Mucosa of descending colon (tissue), 3 donors: ENCODE measurements around the gene SHLD1. TPM values are rescaled to one million over a fixed set of nuclear protein-coding genes. Genes with fewer than 3 reads are reported as not detected.

Source experiments
- ATAC-seq: fragments of 200-7000 bp; cut with Tn5 transposase; one replicate; pipeline ENCODE4 v1.9.1; 2020; ENCODE audit warnings: mild to moderate bottlenecking, moderate library complexity
- DNase-seq, 3 donors: peaks; one replicate each; pipeline ENCODE4 v3.0.0-alpha.2; 2020
- H3K36me3 ChIP-seq: fragments of 200-600 bp; one replicate; pipeline ENCODE4 v1.8.0; 2021; ENCODE audit warnings: low read depth, mild to moderate bottlenecking
- H3K4me1 ChIP-seq: fragments of 200-600 bp; one replicate; pipeline ENCODE4 v1.8.0; 2021; ENCODE audit warnings: low read depth, mild to moderate bottlenecking
- H3K4me3 ChIP-seq: fragments of 200-600 bp; one replicate; pipeline ENCODE4 v1.8.0; 2021; ENCODE audit warnings: mild to moderate bottlenecking
- H3K9me3 ChIP-seq: fragments of 200-600 bp; one replicate; pipeline ENCODE4 v1.8.0; 2021; ENCODE audit warnings: mild to moderate bottlenecking
- intact Hi-C, 2 donors: fragments of 100-400 bp; cut with DNase I in 1 of 2; cut with micrococcal nuclease in 1 of 2; formaldehyde crosslinking; loops; one replicate each; pipeline versions ENCODE4 v1.11.0 to v1.11.1; 2022; cut with DNase I, micrococcal nuclease
- total RNA-seq, 3 donors: library from RNA; stranded (reverse); fragmentation: NEBNext Ultra II Directional in 2 of 3; extraction: Animal tissue kit (Norgen Biotek cat#: 25700) in 2 of 3; gene quantifications; one replicate each; pipeline versions ENCODE4 v1.2.1 to v1.2.4, GENCODE V29; 2021 to 2023
- TF ChIP-seq, protein P1 (sequence below): fragments of 200-600 bp; IDR thresholded peaks from one replicate; pipeline ENCODE4 v1.8.0; 2022; ENCODE audit warnings: antibody characterized with exemption, mild to moderate bottlenecking
- donor health status: DM: no; HTN: no; CAD: no; lungs with moderate emphysema.
- donor health status: DM: no; HTN: no; CAD: no.
- donor health status: DM: no; HTN: yes; CAD: no.

SHLD1 gene
- total RNA-seq, 3 donors from 2014 or later: 7.5 to 8.3 (median 8.0) TPM

DNA sequence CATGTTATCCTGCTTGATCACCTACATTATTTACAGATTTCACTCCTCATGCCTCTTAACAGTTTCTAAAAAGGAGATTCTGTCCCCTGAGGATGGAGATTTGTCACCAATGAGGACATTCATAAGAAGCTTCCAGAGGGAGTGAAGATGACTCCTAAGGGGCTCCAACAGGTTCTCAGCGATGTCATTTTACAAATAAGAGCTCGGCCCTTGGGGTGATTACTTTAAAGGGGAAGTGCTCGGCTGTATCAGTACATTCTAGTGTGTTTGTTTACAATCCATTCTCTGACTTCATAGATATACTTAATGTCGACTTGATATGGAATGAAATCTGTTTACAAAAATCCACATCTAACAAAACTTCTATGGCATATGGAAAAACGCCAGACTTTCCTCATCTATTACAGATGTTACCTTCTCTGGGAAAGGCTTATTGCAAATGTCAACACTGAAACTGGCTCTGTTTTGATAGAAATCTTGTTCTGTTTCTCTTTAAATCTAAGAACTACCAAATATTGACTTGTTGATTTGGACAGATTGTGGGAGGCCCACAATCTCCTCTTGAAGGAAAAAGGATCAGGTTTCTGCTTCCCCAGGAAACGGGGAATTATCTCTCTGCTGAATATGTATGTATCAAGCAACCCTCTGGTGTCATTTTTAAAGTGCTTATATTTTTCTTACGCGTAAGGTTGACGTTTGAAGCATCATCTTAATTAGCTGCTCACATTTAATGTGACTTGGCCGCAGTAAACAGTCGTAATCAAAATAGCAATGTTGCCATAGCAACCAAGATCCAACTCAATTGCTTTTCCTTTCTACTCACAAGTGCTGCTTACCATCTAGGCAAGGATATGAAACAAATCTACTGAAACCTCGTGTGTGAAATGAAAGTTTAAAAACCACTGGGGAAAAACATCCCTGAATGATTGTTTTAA, 95.7 kb downstream of the SHLD1 start:
- ATAC-seq (no peak), DNase-seq (no peak)
- Histone ChIP-seq H3K4me1 (no peaks in the 10 kb centered on the region), H3K4me3 (no peak overlapping the region), H3K36me3 (no peaks in the 10 kb centered on the region), H3K9me3 (no peaks in the 10 kb centered on the region)
- TF ChIP-seq, protein P1, sequence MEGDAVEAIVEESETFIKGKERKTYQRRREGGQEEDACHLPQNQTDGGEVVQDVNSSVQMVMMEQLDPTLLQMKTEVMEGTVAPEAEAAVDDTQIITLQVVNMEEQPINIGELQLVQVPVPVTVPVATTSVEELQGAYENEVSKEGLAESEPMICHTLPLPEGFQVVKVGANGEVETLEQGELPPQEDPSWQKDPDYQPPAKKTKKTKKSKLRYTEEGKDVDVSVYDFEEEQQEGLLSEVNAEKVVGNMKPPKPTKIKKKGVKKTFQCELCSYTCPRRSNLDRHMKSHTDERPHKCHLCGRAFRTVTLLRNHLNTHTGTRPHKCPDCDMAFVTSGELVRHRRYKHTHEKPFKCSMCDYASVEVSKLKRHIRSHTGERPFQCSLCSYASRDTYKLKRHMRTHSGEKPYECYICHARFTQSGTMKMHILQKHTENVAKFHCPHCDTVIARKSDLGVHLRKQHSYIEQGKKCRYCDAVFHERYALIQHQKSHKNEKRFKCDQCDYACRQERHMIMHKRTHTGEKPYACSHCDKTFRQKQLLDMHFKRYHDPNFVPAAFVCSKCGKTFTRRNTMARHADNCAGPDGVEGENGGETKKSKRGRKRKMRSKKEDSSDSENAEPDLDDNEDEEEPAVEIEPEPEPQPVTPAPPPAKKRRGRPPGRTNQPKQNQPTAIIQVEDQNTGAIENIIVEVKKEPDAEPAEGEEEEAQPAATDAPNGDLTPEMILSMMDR: no peak
- intact Hi-C loops: no loop called here

DNA sequence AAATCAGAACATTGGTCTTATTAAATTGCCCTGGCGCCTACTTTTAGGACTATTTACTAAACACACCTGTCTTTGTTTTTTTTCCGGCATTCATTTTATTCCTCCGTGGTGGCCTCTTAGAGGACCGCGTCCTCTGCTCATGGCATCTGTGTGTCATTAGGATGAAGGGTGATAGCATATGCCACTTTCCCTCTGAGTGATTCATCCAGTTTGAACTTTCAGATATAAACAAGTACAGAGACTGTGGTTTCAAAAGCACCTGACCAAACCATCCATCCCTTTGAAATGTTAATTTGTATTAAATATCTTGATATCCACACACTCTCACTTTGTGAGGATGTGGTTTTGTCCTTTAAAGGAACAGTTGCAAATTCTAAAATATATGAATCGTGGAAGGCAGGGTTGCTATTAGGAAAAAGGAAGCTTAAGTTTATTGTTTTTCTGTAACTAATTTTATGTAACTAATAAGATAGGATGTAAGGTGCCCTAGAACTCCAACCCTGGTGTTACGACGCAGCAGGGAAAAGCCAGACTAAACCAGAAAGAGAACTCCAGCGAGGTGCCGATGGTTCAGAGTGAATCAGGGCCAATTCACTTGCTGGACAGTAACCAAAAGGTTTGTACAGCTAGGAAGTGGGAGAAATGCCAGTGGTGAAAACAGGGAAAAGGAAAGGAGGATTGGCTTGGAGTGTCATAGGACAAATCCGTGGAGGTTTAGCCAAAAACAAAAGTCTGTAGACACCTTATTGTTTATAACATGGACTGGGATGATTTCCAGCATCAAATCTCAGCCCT, 98.7 kb downstream of the SHLD1 start:
- no peak for DNase-seq
- no peak for ATAC-seq
- H3K4me1 ChIP-seq: no peaks in the 10 kb centered on the region
- H3K4me3 ChIP-seq: no peak overlapping the region
- intact Hi-C loops: no loop called here
- H3K36me3 ChIP-seq: no peaks in the 10 kb centered on the region
- no peaks in the 10 kb centered on the region for H3K9me3 ChIP-seq
- TF ChIP-seq, protein P1: no peak

DNA sequence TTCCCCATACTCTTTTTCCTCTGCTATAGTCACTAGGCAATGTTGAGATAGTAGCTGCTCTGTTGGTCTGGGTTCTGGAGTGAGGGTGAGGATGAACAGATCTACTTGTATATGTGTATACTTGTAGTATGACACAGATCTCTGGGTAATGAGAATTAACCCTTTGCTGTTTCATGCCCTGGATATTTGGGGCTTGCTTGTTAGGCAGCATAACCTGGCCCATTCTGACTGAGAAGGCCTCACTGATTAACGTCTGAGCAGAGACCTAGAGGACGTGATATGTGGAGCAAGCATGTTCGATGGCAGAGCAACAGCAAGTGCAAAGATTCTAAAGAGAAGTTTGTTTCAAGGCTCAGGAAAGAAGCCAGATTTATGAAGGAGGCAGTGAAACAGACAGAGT, 105.7 kb downstream of the SHLD1 start:
- Histone ChIP-seq H3K9me3 (no peaks in the 10 kb centered on the region), H3K36me3 (no peaks in the 10 kb centered on the region), H3K4me3 (no peak overlapping the region), H3K4me1 (no peaks in the 10 kb centered on the region)
- intact Hi-C loops: no loop called here
- TF ChIP-seq, protein P1: no peak
- DNase-seq (no peak), ATAC-seq (no peak)

DNA sequence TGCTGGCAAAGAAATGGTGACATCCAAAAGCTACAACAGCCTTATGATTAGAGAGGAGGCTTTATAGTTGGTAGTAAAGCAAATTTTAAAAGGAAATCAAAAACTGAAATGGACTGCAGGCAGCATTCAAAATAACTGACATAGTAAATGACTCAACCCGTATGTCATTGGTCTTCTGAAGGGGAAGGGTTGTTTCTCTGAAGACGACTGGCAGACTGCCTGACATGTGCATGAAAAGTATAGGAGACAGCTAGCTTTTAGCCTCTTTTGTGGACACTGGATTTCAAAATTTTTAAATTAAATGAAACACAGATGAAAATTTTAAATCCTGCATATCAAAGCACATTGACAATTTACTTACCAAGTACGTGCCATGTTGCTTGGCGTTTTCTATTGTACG, 109.4 kb downstream of the SHLD1 start:
- intact Hi-C loops: no loop called here
- DNase-seq (no peak), ATAC-seq (no peak)
- H3K9me3 ChIP-seq: no peaks in the 10 kb centered on the region
- H3K36me3 ChIP-seq: no peaks in the 10 kb centered on the region
- TF ChIP-seq, protein P1: no peak
- no peaks in the 10 kb centered on the region for H3K4me1 ChIP-seq
- H3K4me3 ChIP-seq: no peak overlapping the region

DNA sequence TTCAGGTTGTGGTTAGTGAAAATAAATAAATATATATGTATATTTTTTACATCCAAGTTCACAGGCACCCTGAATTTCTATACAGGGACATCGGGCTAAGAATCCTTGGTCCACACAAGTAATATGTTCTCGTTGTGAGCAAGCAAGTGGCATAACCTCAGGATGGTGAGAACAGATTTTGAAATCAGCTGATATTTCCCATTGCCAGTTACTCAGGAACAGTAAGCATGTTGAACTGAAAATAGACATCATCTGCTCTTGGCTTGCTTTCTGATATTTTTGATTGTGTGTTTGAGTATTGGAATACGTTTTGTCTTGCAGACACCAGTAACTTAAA, 112.5 kb downstream of the SHLD1 start:
- no peak for ATAC-seq
- DNase-seq: no peak
- Histone ChIP-seq H3K4me1 (no peaks in the 10 kb centered on the region), H3K4me3 (no peak overlapping the region), H3K9me3 (no peaks in the 10 kb centered on the region), H3K36me3 (no peaks in the 10 kb centered on the region)
- intact Hi-C loops: no loop called here
- TF ChIP-seq, protein P1: no peak
